DMS114 treated with DMSO at 0.1 percent for 48 hours (cell line): Measurements from ENCODE around the gene NELFCD.
A peak's percentile ranks its signal among the peaks of the same experiment; 100 is the strongest.
"Not testable (repeated sequence)": the region's sequence is repeated elsewhere in the genome, so short reads cannot be mapped to it uniquely, and the experiment has no call there.

Experiments used
- DNase-seq: peaks from one replicate; lab custom pipeline; 2025; ENCODE audit not compliant: unreplicated experiment; lab: John Stamatoyannopoulos, UW

NELFCD gene

DNA sequence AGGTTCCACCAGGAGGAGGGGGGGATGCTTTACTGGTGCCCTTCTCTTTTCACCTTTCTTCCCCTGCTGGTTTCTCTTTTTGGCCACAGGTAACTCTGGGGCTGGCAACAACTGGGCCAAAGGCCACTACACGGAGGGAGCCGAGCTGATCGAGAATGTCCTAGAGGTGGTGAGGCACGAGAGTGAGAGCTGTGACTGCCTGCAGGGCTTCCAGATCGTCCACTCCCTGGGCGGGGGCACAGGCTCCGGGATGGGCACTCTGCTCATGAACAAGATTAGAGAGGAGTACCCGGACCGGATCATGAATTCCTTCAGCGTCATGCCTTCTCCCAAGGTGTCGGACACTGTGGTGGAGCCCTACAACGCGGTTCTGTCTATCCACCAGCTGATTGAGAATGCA lies 42.6 kb downstream of the NELFCD start:
- no peak for DNase-seq

DNA sequence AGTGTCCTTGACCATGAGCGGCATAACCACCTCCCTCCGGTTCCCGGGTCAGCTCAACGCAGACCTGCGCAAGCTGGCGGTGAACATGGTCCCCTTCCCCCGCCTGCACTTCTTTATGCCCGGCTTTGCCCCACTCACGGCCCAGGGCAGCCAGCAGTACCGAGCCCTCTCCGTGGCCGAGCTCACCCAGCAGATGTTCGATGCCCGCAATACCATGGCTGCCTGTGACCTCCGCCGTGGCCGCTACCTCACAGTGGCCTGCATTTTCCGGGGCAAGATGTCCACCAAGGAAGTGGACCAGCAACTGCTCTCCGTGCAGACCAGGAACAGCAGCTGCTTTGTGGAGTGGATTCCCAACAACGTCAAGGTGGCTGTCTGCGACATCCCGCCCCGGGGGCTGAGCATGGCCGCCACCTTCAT lies 43.1 kb downstream of the NELFCD start:
- DNase-seq: no peak

GRCh38 chr20:59025086-59025485 lies 44.0 kb downstream of the NELFCD start:
- no peak for DNase-seq

DNA sequence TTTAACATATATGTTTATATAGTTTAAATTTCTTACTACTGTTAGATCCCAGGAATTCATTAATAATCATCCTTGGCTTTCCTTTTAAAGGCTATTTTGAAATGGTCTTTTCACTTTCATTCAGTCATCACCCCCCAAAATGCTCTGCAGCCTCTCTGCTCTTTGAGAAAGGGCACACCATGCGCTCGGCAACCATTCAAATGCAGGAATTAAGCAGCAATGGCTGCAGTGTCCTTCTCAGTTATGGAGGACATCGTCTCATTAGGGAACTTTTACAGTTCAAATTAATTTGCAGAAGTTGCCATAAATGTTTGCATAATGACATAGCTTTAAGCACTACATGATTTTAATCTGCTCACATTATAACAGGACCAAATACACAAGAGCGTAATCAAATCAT lies 44.5 kb downstream of the NELFCD start:
- no peak for DNase-seq

- DNase-seq: no peak
Observed at GRCh38 chr20:59026904-59027740, 46.1 kb downstream of the NELFCD start.

DNA sequence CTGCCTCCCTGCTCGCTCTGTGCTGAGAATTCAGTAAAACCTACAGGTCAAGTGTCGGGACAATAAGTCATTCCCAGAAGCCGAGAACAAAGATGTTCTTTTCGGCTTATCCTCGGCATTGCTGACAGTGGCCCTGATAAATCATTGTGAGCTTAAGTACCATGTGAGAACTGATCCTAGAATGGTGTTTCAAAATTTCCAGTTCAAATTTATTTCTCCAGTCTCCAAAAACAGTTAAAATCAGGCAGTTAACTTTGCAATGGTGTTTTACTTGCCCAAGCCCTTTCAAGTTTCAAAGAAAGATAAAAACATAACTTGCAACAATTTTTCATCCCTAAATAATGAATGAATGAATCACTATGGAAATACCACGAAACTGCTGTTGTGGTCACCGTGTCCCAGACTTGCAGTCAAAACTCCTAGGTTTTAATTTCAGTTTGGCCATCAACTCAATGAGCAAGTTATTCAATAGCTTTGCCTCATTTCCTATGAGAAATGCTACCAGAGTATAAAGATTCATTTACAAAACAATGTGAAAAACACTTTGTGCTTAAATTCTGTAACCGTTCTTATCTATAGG lies 46.8 kb downstream of the NELFCD start:
- DNase-seq: no peak

DNA sequence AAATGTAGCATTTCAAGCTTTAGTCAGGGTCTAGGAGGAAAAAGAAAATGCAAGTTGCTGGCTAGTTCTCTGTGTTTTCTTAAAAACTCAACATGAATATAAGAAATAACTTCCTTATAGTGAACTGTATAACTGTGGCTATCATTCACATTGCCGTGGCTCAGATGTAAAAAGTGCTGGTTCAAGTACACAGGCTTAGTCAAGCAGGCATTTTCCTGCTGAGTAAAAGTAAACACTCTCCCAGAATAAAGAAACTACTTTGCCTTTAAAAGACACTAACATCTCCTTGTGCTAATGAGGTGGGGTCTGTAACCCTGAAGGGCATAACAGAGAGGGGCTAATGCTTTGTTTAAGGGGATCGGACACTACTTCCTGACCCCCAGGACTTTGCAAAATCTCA lies 47.8 kb downstream of the NELFCD start:
- no peak for DNase-seq

DNA sequence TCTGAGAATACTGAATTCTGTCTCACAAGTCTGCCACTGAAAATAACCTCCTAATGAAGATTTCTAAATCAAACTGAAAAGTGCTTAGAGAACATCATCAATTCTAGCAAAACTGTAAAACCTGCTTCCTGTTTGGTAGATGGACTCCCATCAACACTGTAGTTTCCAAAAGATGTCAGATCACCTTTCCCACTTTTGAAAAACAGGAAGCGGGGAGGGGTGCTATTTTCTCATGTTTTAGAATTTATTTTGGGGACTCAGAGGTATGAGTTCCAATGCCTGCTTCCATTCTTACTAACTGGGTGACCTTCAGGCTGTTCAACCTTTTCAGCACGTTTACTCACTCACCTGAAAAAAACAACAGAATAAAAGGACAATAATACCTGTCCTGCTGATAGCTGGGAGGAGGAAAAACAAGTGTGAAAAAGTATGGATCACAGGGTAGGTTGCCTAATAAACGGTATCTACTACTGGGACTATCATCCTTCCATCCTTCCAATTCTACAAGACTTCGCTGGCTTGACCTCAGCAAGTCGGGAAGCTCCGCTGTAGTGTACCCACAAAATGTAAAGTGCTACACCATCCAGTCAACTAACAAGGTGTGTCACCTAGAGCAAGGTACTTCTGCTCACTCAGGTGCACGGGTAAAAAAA lies 50.0 kb downstream of the NELFCD start:
- DNase-seq: no peak

GRCh38 chr20:59031564-59032022 lies 50.5 kb downstream of the NELFCD start:
- DNase-seq: no peak

DNA sequence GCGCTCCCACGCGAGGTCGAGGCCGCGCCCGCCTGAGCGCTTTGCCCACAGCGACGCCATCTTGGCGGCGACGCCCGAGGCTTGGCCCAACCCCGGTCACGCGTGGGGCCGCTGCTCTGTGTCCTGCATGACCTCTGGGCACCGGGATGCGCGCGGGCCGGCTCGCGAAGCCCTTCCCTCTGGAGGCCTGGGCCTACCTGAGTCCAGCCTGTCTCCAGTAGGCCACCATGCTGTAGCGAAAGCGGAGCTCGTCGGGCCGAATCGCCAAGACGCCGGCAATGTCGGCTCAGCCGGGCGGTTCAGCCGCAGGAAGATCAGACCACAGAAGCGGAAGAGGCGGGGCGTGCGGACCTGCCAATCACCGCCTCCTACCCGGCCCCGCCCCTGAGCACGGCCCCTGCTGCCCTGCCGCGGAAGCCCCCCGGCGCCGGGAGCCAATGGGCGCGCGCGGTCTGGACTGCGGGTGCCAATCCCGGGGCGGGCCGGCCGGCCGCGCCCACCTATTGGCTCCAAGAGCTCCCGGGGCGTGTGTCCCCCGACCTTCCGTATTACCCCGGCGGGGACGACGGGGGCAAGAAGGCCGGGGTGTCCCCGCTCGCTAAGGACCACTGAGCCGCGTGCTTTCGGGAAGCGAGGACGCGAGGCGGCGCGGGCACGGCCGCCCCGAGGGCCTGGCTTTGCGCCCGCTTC lies 51.1 kb downstream of the NELFCD start, which contains the start of gene ATP5F1E:
TSS of gene ATP5F1E (minus strand) at position 313 of the 690 bp plus-strand sequence. CDS start at position 229, 84 bp downstream.
- peak; percentile 90 for DNase-seq

DNA sequence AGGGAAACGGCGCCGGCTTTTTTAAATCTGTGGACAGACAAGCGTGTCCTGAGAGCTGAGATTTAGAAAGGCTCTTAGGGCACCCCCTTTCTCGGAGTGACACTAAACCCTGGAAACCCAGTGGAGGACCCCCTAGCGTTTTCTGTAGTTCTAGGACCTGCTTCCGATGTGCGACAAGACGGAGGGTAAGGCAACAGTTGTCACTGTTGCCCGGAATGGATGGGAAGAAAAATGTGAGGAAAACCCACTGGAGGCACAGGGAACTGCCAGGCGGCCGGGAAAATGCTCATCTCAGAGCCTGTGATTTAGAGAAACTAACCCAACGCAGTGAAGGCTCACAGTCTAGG lies 51.6 kb downstream of the NELFCD start:
- peak; percentile 77 for DNase-seq

DNA sequence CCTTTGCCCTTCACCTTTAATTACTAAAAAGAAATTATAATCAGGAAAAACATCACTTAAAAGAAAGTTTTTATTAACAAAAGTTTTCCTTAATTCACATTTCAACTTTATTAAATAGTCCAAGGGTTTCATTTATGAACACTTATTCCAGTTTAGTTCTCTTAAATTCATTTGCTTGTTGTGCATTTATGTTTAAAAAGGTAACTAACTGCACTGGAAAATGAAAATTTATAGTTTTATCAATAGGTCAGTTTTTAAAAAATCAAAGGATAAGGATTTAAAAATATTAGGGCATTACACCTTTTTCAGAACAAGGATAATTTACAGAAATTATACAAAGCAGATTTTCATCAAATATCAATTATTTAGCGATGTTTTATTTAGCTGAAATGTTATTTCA lies 52.0 kb downstream of the NELFCD start:
- DNase-seq: no peak

- no peak for DNase-seq
Observed at GRCh38 chr20:59033616-59034165, 52.6 kb downstream of the NELFCD start.

DNA sequence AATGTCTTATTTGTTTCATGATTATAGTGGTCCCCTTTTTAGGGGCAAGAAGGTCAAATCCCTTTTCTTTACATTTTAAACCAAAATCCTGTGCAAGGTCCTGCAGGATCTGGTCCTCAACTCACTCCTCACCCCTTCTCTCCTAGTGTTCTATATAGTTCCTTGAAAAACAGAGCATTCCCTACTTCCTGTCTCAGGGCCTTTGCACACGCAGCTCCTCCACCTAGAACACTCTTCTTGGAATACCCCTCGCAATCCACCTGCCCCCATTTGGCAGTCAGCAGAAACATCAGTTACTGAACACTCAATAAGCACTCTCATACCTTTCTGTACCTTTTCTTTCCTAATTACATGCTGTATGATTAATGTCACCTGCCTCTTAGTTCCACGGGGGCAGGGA lies 54.3 kb downstream of the NELFCD start:
- no peak for DNase-seq

DNA sequence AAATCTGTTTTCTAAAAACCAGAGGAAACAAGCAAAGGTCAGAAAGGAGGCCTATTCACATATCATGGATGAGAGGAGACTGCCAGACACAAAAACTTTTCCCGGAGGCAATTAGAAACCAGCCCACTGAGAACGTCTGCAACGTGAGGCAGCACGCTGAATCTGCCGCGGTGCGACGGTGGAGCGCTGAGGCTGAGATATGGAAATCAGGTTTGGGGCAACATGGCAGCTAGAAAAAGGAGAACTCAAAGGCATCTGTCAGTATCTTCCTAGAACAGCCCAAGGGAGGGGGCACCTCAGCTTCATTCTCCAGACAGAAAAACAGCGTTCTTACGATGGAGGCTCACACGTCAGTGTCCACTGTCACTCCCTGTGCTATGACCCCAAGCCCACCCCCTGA lies 56.3 kb downstream of the NELFCD start:
- DNase-seq: no peak

DNA sequence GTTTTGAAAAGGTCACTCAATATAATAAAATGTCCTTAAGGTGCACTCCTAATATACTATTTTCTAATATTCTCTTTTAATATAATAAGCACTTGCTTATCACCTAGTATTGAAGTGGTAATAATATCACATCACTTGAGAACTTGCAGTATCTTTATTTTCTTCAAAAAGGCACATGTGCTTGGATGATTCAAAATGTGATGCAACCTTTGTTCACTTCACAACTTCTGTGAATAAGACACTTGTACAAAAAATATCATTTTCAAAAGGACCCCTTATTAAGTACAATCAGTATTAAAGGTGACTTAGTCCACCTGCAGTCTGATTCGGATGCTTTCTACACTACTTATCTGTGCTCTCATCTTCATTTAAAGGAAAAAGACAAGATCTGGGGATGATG lies 58.2 kb downstream of the NELFCD start:
- no peak for DNase-seq

- no peak for DNase-seq
Observed at GRCh38 chr20:59040667-59041066, 59.6 kb downstream of the NELFCD start.

GRCh38 chr20:59041487-59041886 lies 60.4 kb downstream of the NELFCD start:
- not testable (repeated sequence) for DNase-seq

GRCh38 chr20:59042151-59042795 lies 61.2 kb downstream of the NELFCD start, which contains the start of gene PRELID3B:
TSS of gene PRELID3B (minus strand) at chr20:59042786. CDS start at chr20:59042730, 56 bp downstream.
- DNase-seq: no peak

- DNase-seq: peak; percentile 69
Observed at GRCh38 chr20:59042796-59043631, 62.0 kb downstream of the NELFCD start.
